DMS153 (cell line): ENCODE measurements around the gene SLC35F4.
"Not testable (repeated sequence)": the region's sequence is repeated elsewhere in the genome, so short reads cannot be mapped to it uniquely, and the experiment has no call there.

ENCODE experiments used
- DNase-seq: peaks from one replicate; lab custom pipeline; 2025; lab: John Stamatoyannopoulos, UW

Gene SLC35F4

DNA sequence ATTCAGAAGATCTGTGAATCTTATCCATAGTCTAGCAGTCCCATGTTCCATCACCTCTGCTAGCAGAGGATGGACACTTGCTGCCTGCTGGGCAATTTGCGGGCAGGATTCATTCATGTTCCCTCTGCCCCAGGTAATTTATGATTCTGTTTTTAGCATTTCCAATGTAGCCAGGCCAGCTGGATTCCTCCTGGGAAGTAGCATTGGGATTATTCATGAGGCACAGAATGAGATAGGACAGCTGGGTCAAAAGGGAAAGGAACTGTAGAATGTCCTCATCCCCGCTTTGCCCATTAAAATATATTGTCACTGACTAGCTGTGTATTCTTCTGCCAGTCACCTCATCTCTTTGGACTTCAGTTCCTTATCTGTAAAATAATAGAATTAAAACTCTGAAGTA is 68.7 kb downstream of the SLC35F4 start:
- no peak for DNase-seq

GRCh38 chr14:57796556-57796955 is 69.3 kb downstream of the SLC35F4 start:
- DNase-seq: no peak

DNA sequence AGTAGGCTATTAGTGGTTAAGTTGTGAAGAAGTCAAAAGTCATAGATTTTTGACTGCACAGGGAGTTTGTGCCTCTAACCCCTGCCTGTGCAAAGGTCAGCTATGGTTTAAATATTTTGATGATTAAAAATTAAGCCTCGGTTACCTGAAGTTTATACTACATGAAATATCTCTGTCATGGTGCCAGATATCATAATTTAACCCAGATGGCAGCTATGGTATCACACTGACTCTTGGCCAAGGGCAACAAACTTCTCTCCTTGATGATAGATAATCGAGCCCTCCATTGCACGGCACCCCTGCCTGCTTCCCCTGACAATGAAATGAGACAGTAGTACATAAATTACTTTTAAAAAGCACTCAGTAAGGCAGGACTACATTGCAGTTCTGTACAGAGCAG is 80.8 kb downstream of the SLC35F4 start:
- no peak for DNase-seq

GRCh38 chr14:57771801-57772200 is 94.1 kb downstream of the SLC35F4 start:
- DNase-seq: no peak

- no peak for DNase-seq
Measured at GRCh38 chr14:57769863-57770523, 95.9 kb downstream of the SLC35F4 start.

DNA sequence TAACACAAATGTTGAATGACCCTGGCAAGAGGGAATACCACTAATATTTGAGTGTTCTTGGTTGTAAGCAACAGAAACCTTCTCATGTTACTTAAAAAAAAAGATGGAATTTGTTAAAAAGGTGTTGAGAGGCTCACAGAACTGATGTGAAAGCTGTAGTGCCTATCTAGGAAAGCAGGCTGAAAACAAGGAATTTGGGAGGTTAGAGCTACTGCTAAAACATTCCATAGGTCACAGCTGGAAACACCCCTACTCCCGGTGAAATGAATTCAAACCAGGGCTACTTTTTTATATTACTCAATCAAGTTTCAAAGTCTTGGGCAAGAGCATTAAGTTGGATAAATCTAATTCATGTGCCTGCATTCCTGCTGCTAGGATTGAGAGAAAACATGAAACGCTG is 104.1 kb downstream of the SLC35F4 start:
- DNase-seq: no peak

DNA sequence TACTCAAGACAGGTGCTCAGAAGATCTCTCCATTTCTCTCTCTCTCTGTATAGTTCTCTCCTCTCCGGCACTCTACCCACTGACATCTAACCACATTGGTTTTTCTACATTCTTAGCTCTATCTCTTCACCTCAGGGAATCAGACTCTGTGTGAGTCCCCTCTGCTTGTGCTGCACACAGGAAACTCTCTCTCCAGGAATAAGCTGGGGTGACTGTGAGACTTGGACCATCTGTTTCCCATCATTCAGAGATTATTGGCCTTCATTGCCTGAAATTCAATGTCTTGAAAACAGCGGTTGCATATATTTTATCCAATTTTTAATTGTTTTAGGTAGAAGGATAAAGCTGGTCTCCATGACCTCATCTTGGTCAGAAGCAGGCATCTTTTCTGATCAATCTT is 105.0 kb downstream of the SLC35F4 start:
- DNase-seq: no peak

DNA sequence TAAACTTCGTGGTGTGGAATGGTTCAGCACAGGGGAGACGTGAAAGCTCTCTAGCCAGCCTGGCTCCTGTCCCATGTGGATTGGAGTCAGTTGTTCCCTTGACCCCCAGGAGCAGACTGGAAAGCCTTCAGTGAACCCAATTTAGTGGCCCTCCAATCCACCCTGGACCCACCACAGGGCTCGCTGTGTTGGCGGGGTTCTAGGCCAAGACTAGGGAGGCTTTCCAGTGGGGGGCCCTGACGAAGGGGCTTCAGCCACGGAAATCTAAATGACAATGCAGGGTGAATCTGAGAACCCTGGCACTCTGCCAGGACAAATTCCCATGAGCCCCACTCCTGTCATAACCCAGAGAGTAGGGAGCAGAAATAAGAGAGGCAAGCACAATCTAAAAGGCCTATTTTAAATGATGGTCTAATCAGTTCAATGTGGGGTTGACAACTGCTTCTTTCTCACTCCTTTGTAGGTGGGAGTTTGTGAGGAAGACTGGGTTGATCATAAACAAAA is 110.8 kb downstream of the SLC35F4 start:
- no peak for DNase-seq

DNA sequence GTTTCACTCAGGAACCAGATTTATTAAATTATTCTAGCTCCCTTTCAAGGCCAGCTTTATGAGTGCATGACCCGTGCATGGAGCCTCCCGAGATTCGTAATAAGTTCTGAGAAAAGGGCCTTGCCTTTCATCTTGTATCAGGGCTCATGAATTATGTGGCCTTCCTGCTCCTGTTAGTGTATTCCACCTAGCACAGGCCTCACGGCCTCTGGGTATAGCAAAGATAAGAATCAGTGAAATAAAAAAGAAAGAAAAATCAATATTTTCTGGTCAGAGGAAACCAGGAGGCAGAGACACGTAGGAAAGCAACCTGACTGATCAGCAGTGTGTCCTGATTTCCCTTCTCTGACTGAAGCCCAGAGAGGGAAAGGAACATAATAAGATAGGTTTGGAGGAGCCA is 111.4 kb downstream of the SLC35F4 start:
- DNase-seq: no peak

DNA sequence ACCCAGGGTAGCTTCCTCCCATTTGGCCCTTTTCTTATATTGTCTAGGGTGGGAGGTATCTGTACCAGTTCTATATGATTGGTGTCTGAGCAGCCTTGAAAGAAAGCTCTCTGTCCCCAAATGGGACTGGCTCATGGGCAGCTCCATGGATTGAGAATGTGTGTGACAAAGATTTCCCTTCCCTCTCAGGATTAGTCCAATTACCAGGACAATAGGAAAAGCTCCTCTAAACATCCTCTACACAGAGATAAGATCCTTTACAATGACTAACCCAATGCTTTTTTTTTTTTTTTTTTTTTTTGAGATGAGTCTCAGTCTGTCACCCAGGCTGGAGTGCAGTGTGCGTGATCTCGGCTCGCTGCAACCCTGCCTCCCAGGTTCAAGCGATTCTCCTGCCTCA is 112.1 kb downstream of the SLC35F4 start:
- no peak for DNase-seq

GRCh38 chr14:57752142-57752695 is 113.7 kb downstream of the SLC35F4 start:
- not testable (repeated sequence) for DNase-seq

DNA sequence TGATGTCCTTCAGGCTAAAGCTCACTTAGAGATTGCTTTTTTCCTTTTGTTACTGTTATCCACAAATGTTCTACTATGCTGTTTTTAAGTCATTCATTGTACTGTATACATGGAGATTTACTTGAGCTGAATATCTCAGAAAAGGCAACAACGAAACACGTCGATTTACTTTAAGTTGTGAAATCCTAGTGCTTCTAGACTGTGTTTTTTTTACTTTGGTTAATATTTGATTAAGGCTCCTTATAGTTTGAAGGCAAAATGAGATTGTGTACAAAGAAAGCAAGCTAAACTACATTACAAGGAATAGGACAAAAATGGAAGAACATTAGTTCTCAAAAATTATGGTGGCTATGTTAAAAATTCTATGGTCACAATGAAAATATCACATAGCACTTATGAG is 114.5 kb downstream of the SLC35F4 start:
- no peak for DNase-seq

DNA sequence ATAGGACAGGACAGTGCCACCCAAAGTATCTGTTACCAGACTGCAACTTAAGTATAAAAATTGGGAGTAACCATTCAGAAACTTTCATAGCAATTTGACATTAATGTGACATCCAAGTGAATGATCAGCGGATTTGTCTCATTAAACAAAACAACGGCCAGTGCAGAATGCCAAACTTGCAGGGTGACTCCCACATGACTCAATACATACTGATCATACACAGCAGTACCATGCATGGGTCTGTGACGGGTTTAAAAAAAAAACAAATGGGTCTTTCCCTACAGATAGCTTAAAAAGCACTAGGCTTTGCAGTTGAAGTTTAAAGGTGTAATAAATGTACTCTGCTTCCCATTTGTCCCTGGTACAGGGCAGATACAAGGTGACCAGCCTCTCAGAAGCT is 116.6 kb downstream of the SLC35F4 start:
- no peak for DNase-seq

DNA sequence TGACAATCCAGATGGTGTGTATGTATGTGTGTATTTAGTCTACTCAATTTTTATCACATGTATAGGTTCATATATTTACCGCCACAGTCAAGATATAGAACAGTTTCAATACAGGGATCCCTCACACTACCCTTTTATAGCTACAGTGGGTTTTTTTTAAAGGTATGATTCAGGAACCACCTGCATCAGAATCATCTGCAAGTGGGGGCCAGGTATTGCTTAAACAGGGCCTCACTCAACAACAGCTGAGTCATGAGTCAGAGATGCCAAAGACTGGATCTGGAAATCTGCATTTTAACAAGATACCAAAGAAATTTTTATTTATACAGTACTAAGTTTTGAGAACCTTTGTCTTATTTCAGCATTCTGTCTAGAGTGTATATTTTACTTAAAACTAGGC is 117.6 kb downstream of the SLC35F4 start:
- no peak for DNase-seq

- DNase-seq: no peak
Measured at GRCh38 chr14:57747036-57747435, 118.9 kb downstream of the SLC35F4 start.

GRCh38 chr14:57746563-57746962 is 119.3 kb downstream of the SLC35F4 start:
- no peak for DNase-seq

- DNase-seq: no peak
Measured at GRCh38 chr14:57739516-57739915, 126.4 kb downstream of the SLC35F4 start.

GRCh38 chr14:57737598-57737997 is 128.3 kb downstream of the SLC35F4 start:
- DNase-seq: no peak

GRCh38 chr14:57736391-57736790 is 129.5 kb downstream of the SLC35F4 start:
- no peak for DNase-seq

DNA sequence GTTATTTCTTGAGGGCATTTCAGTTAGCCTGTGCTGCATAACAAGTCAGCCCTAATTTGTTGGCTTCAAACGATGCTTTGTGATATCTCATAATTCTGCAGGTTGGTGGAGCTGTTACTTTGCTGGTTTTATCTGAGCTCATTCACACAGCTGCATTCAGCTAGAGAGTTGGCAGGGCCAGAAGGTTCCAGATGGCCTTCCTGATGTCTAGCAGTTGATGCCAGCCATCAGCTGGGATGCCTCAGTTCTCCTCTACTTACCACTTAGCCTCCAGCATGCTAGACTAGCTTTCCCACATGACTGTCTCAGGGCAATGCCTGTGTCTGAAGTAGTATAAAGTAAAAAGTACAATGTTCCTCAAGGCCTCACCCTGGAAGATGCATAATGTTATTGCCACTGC is 130.6 kb downstream of the SLC35F4 start:
- DNase-seq: no peak

DNA sequence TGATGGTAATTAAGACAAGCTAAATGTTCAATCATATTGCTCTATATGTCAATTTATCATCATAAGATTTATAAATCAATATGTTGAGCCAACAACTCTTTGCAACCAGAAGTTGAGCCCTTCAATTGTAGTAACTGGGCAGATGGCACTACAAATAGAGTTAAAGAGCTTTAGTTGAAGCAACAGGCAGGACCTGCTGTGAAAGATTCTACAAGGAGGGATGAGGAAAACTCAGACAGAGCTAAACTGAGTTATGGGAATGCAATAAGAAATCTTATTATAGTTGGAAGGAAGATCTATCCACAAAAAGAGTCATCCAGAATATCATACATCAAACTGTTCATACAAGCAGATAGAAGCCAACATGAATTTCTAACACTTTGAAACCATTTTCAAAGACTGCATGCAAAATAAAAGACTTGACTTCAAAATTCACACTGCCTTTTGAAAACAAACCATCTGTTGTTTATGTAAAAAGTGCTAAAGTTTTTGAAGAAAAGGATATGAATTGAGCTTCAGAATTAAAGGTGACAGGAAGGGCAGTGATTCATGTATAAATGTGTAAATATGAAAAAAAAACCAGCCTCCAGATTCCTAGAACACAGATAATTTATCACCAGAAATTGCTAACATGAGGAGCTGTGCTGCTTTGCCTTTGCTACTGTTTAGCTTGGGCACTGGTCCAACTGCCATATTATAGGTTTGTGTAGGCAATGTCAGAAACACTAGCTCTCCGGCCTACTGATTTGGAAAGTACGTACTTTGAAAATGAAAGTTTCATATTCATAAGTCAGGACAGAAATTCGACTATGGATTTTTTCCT is 133.2 kb downstream of the SLC35F4 start:
- no peak for DNase-seq

GRCh38 chr14:57729208-57730187 is 136.4 kb downstream of the SLC35F4 start:
- DNase-seq: no peak
